ENCODE results near the gene TOP1.

TOP1 gene

GRCh38 chr20:41172296-41173140, 143.9 kb downstream of the TOP1 start:
- no peak overlapping the region for H3K4me3 ChIP-seq (ENCODE audit: low read depth, low read length)
- TF ChIP-seq CTCF (IDR thresholded peaks at IDR 0.05; ENCODE audit: low read depth, low read length, missing control alignments) = no peak
- DNase-seq (ENCODE audit: low read depth) = no peak

- H3K4me3 ChIP-seq (ENCODE audit: low read depth, low read length) = no peak overlapping the region
- peak; percentile 91 for TF ChIP-seq CTCF (IDR thresholded peaks at IDR 0.05; ENCODE audit: low read depth, low read length, missing control alignments)
- no peak for DNase-seq (ENCODE audit: low read depth)
Observed at GRCh38 chr20:41173161-41173721, 144.6 kb downstream of the TOP1 start.

GRCh38 chr20:41173791-41174341, 145.2 kb downstream of the TOP1 start:
- no peak for DNase-seq (ENCODE audit: low read depth)
- no peak overlapping the region for H3K4me3 ChIP-seq (ENCODE audit: low read depth, low read length)
- no peak for TF ChIP-seq CTCF (IDR thresholded peaks at IDR 0.05; ENCODE audit: low read depth, low read length, missing control alignments)
